ENCODE results near the gene TMEM207.

The TMEM207 gene

DNA sequence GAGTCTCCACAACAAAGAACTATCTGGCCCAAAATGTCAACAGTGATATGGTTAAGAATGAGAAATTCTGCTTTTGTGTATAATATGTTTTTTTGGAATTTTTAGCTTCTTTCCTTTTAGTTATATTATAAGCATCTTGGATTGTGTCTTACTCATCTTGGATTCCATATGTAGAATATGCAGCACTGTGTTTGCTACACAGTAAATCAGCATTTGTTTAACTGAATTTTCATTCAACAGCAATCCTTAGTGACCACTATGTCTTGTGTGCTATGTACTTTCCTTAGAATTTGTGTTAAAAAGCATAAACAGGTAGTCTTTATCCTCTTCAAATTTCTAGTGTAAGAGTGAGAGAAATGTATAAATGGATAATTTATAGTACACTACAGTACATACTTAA is 18.2 kb upstream of the TMEM207 start:
- no peak overlapping the region for H3K4me3 Mint-ChIP-seq
- no peaks in the 10 kb centered on the region for H3K4me1 Mint-ChIP-seq
- DNase-seq (ENCODE audit: low spot score in 2 of 2) (no peak), ATAC-seq (no peak)
- peaks cover 5% of the 10 kb centered on the region for H3K9me3 Mint-ChIP-seq
- no peak overlapping the region for H3K27ac Mint-ChIP-seq
- no peaks in the 10 kb centered on the region for H3K36me3 Mint-ChIP-seq

DNA sequence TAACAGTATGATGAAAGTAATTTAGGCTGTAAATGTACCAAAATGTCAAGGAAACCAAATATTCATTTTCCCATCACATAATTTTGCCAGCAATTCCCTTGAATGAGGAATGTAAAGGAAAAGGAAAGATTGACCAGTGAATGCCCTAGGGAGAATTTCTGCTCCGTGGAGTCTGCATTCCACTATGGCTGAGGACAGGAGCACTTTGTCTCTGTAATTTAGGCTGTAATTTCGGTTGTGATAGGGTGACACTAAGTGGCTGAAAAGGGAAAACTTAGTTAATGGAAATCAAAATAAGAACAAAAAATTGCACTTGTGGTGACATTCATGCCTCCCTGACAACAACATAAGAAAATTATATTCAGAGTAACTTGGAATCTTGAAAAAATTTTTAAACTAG is 8.3 kb upstream of the TMEM207 start:
- ATAC-seq (no peak), DNase-seq (ENCODE audit: low spot score in 2 of 2) (no peak)
- Mint-ChIP-seq H3K27ac (no peak overlapping the region), H3K4me3 (no peak overlapping the region), H3K9me3 (no peaks in the 10 kb centered on the region), H3K4me1 (no peaks in the 10 kb centered on the region), H3K36me3 (no peaks in the 10 kb centered on the region)

DNA sequence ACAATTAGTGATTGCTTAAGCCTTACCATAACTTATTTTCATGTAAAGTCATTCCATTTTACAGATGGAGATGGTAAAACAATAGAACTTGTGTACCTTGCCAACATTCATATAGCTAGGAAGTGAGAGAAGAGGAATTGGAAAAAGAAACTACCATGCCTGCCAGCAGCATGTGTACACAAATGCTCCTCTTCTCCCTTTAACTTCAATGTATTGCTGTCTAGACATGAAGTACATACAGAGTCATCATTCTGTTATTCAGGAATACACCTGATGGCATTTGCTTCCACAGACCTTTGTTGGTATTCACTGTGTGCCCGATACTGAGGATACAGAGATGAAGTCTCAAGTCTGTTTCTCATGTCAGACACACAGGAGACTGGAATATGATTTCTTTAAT is 7.1 kb upstream of the TMEM207 start:
- H3K36me3 Mint-ChIP-seq = no peaks in the 10 kb centered on the region
- H3K9me3 Mint-ChIP-seq = no peaks in the 10 kb centered on the region
- H3K4me3 Mint-ChIP-seq = no peak overlapping the region
- DNase-seq (ENCODE audit: low spot score in 2 of 2) = no peak
- ATAC-seq = no peak
- no peak overlapping the region for H3K27ac Mint-ChIP-seq
- H3K4me1 Mint-ChIP-seq = no peaks in the 10 kb centered on the region

DNA sequence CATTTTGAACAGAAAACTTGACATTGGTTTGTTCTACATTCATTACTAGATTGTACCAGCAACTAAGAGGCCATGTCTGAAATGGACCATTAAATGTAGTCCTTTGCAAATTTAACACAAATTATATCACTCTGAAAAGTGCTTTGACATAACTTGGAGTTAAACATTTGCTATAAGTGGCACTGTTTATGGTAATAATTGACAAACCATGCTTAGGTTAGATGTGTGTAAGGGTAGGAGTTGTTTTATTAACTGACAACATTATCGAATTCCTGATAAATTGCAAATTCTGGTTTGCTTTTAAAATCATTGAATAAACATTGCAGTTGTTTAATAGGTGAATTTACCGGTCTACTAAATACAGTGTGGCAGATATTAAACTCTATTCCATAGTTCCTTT is 6.1 kb upstream of the TMEM207 start:
- Mint-ChIP-seq H3K9me3 (no peaks in the 10 kb centered on the region), H3K4me3 (no peak overlapping the region), H3K36me3 (no peaks in the 10 kb centered on the region), H3K4me1 (no peaks in the 10 kb centered on the region), H3K27ac (no peak overlapping the region)
- DNase-seq (ENCODE audit: low spot score in 2 of 2) = no peak
- ATAC-seq = no peak

DNA sequence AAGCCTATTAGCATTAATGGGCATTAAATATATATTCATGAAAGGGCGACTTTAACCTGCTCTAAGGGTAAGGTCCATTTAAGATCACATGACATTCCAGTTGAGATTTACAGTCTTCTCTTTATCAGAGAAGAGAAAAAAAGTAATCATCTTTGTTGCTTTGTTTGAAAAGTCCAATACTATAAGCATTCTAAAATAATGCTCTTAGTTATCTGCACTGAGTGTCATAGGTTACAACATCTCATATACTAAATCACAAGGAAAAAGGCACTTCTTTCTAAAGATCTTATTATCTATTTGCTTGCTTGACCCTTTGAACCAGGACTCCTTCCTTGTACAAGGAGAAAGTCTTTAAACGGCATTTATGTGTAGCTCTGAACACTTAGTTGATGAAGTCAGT is 1.4 kb downstream of the TMEM207 start:
- no peaks in the 10 kb centered on the region for H3K36me3 Mint-ChIP-seq
- peaks cover 7% of the 10 kb centered on the region for H3K4me1 Mint-ChIP-seq
- no peaks in the 10 kb centered on the region for H3K9me3 Mint-ChIP-seq

DNA sequence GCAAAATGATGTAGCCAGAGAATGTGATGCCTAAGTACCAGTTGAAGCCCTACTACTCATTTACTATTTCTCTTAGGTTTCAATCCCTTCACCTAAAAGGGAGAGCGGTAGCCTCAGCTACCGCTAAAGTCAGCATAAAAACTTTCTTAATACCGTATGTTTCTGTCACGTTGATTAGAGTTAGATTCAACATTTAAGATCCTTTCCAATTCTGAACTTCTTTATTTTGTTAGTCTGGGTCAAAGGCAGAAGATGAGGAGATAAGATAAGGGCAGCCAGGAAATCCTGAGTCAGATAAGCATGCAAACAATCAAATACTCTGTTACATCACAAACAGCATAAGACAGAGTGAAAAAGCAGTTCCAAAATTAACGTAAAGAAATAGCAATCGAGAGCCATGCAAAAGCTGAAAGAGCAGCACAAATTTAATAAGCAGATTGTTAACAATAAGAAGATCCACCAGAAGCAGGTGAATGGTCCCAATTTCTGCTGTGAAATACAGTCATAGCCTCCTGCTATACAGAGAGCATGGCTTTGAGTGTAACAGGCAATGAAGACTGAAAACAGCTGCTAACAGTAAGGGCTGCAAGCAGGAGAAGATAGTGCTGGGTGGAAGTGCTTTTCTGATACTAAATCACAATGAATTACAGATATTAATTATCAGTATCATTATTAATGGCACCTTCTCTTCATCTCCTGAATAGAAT is 3.0 kb downstream of the TMEM207 start:
- Mint-ChIP-seq H3K4me3 (no peak overlapping the region), H3K36me3 (no peaks in the 10 kb centered on the region), H3K27ac (no peak overlapping the region), H3K9me3 (no peaks in the 10 kb centered on the region), H3K4me1 (peaks cover 7% of the 10 kb centered on the region)
- no peak for DNase-seq (ENCODE audit: low spot score in 2 of 2)
- peak; percentile 58 for ATAC-seq

More for the DNA sequence above, 1.4 kb downstream of the TMEM207 start:
- no peak overlapping the region for H3K4me3 Mint-ChIP-seq
- DNase-seq (ENCODE audit: low spot score in 2 of 2) (no peak), ATAC-seq (no peak)
- H3K27ac Mint-ChIP-seq = no peak overlapping the region

DNA sequence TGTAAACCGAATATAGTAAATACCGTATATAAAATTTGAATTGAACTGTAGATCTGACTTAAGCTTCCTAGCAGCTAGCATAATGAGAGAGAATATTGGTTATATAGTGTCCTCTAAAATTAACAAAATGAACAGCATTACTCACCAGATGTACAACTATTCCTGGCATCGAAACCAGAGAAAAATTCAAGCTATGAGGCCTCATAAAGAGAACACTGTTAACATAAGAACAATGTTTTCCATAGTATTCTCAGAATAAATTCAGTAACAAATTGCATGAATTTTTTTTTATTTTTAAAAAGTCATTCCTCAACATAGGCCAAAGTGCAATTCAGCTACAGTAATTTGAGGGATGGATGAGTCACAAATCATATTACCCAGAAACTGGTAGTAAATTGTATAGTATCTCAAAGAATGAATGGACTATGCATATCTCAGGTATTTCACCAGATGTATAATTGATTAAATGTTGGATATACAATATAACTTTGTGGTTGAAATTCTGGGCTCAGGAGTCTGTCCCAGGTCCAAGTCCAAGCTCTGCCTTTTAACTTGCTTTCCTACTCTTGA is 5.0 kb downstream of the TMEM207 start:
- DNase-seq (ENCODE audit: low spot score in 2 of 2) (no peak), ATAC-seq (no peak)
- Mint-ChIP-seq H3K9me3 (no peaks in the 10 kb centered on the region), H3K27ac (no peak overlapping the region), H3K4me1 (peaks cover 7% of the 10 kb centered on the region), H3K4me3 (no peak overlapping the region), H3K36me3 (no peaks in the 10 kb centered on the region)

DNA sequence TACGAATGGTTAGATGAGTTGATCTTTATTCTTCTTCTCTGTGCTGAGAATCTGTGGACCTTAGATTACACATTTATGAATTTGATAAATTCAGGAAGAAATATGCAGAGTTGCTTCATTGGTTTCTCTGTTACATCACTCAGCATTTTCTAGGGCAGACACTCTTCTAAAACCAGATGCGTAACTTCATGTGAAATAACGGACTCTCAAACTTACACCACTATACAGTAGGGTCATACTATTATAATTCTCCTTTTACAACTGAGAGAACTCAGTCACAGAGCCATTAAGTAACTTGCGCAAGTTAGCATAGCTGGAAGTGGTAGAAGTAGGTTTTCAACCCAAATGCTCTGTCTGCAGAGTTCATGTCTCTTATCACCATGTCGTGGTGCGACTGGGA is 5.7 kb downstream of the TMEM207 start:
- H3K4me1 Mint-ChIP-seq = peaks cover 7% of the 10 kb centered on the region
- no peak overlapping the region for H3K27ac Mint-ChIP-seq
- H3K36me3 Mint-ChIP-seq = no peaks in the 10 kb centered on the region
- no peaks in the 10 kb centered on the region for H3K9me3 Mint-ChIP-seq
- ATAC-seq (no peak), DNase-seq (ENCODE audit: low spot score in 2 of 2) (no peak)
- no peak overlapping the region for H3K4me3 Mint-ChIP-seq

DNA sequence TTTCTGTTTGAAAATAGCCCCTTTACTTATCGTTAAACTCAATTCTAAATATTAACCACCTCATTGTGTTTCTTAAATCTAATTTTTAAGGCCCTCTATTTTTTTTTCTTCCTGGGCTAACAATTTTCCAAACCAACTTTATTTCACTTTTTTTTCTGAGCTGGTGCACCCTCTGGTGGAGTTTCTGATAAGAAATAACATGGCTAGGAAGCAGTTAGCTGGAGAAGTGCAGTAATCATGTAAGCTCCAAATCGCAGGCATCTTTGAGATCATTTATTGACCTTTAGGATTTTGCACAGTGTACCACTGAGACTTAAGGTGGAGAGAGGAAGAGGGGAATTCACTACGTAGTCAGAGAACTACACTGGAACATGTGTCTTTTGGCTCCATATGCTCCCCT is 6.4 kb downstream of the TMEM207 start:
- Mint-ChIP-seq H3K36me3 (no peaks in the 10 kb centered on the region), H3K9me3 (no peaks in the 10 kb centered on the region), H3K4me1 (peaks cover 7% of the 10 kb centered on the region), H3K27ac (no peak overlapping the region), H3K4me3 (no peak overlapping the region)
- DNase-seq (ENCODE audit: low spot score in 2 of 2) = no peak
- no peak for ATAC-seq

DNA sequence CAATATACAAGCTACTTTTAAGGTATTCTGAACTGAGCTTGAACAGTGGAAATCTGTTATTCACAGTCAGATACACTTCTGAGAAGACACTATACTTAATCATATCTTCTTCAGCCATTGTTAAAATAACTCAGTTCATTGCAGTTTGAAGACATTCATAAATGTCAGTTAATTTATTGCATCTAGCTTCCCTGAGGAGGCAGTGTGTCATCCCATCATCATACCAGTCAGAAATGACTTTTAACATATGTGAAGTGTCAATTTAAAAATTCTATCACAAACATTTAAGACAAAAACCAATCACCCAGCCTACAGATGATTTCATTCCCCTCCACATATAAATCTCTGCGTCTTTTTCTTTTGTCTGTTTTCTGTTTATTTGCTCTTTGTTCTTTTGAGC is 7.5 kb downstream of the TMEM207 start:
- Mint-ChIP-seq H3K4me1 (peaks cover 7% of the 10 kb centered on the region), H3K9me3 (no peaks in the 10 kb centered on the region), H3K36me3 (no peaks in the 10 kb centered on the region), H3K4me3 (no peak overlapping the region), H3K27ac (no peak overlapping the region)
- ATAC-seq (no peak), DNase-seq (ENCODE audit: low spot score in 2 of 2) (no peak)

DNA sequence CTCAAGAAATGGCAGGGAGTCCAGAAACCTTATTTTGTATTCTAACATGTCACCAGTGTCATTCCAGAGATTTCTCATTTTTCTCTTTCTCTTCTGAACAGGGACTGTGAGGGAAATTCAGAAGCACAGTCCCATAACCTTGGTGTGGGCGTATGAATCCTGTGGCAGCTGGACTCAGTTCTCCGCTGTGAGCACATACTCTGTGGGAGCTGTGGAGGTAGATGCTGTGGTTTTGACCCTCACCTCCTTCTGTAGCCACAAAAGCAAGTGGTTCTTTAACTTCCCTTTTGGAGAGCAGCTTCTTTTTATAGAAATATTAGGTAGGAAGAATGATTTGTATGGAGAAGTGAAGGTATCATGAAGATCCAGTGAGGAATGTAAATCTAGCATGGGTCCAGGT is 13.4 kb downstream of the TMEM207 start:
- H3K4me1 Mint-ChIP-seq = no peaks in the 10 kb centered on the region
- no peak overlapping the region for H3K4me3 Mint-ChIP-seq
- ATAC-seq (no peak), DNase-seq (ENCODE audit: low spot score in 2 of 2) (no peak)
- no peaks in the 10 kb centered on the region for H3K9me3 Mint-ChIP-seq
- H3K36me3 Mint-ChIP-seq = no peaks in the 10 kb centered on the region
- no peak overlapping the region for H3K27ac Mint-ChIP-seq

DNA sequence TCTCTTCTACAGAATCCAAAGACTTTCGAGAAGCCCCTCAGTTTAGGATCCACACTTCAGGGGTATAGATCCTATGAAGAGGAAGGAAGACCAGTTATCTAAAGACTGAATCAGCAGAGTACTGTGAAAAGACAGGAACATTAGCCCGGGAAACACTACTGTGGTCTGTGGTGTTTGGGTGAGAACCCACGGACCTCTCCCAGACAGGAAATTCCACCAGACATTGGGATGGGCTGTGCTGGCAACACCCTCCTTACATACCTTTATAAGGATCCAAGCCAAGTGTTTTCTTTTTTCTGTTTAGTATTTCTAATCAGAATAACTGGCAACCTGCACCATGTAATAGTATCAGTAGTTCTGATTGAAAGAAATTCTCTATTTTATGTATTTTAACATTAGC is 14.1 kb downstream of the TMEM207 start:
- Mint-ChIP-seq H3K27ac (no peak overlapping the region), H3K36me3 (no peaks in the 10 kb centered on the region), H3K4me3 (no peak overlapping the region), H3K9me3 (no peaks in the 10 kb centered on the region), H3K4me1 (no peaks in the 10 kb centered on the region)
- DNase-seq (ENCODE audit: low spot score in 2 of 2) = no peak
- ATAC-seq = no peak

DNA sequence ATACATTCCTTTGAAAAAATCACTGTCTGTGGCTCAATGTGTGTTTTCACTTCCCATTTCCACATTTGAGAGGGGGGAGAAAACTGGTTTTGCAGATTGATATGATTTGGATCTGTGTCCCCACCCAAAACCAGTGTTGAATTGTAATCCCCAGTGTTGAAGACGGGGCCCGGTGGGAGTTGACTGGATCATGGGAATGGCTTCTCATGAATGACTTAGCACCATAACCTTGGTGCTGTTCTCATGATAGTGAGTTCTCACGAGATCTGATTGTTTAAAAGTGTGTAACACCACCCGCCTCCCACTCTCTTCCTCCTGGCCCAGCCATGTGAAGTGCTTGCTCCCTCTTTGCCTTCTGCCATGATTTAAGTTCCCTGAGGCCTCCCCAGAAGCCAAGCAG is 16.1 kb downstream of the TMEM207 start:
- H3K9me3 Mint-ChIP-seq = no peaks in the 10 kb centered on the region
- no peak for DNase-seq (ENCODE audit: low spot score in 2 of 2)
- H3K4me3 Mint-ChIP-seq = no peak overlapping the region
- no peaks in the 10 kb centered on the region for H3K36me3 Mint-ChIP-seq
- no peak for ATAC-seq
- H3K27ac Mint-ChIP-seq = no peak overlapping the region
- no peaks in the 10 kb centered on the region for H3K4me1 Mint-ChIP-seq

DNA sequence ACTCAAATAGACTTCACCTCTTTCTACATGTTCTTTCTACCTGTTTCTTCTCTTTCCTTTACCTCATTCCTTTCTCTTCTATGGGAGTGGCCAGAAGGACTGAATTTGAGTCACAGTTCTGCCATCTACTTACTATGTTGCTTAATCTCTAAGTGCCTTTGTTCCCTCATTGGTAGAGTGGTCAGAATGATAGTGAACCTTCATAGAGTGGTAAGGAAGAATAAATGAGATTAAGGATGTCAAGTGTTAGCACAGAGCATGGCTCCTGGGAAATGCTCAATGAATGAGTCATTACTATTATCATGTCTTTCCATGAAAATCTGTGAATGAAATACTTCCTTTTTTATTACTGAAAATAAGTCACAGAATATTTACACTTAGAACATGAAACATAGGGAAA is 17.5 kb downstream of the TMEM207 start:
- no peak overlapping the region for H3K4me3 Mint-ChIP-seq
- H3K4me1 Mint-ChIP-seq = no peaks in the 10 kb centered on the region
- no peaks in the 10 kb centered on the region for H3K36me3 Mint-ChIP-seq
- H3K9me3 Mint-ChIP-seq = no peaks in the 10 kb centered on the region
- DNase-seq (ENCODE audit: low spot score in 2 of 2) (no peak), ATAC-seq (no peak)
- H3K27ac Mint-ChIP-seq = no peak overlapping the region

DNA sequence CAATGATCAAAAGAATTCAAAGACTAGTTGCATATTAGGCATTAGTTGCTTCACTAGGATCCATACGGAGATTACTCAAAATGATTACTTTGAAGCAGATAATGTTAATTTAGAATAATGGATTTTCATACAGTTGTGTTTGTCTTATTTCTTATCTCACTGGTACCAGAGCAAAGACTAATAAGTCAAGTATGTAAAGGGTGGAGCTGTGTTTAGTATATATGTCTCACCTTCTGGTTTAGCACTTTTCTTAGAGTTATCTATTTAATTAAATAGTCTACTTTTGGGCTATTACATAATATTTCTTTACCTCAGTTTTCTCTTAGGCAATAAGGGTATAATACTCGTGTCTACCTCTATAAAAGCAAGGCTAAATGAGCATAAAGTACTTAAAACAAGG is 18.8 kb downstream of the TMEM207 start:
- no peak for ATAC-seq
- DNase-seq (ENCODE audit: low spot score in 2 of 2) = no peak
- no peaks in the 10 kb centered on the region for H3K9me3 Mint-ChIP-seq
- H3K4me3 Mint-ChIP-seq = no peak overlapping the region
- H3K4me1 Mint-ChIP-seq = no peaks in the 10 kb centered on the region
- H3K27ac Mint-ChIP-seq = no peak overlapping the region
- H3K36me3 Mint-ChIP-seq = no peaks in the 10 kb centered on the region

DNA sequence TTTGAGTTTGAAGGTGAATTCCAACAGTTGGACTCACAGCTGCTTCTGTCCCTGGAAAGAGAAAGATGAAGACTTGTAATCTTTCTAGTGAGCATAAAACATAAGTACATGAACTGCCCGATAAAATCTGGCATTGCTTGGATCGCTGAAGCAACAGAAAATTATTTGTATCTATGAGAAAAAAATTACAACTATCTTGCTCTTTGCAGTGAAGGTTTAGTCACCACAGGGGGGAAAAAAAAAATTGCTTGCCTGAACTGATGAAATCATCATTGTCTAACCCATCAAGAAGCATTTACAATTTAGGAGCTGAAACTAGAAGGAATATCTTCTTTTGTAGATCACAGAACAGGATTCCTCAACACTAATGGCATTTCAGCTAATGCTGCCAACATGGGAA is 20.0 kb downstream of the TMEM207 start:
- Mint-ChIP-seq H3K4me1 (no peaks in the 10 kb centered on the region), H3K27ac (no peak overlapping the region), H3K9me3 (no peaks in the 10 kb centered on the region), H3K36me3 (peaks cover under 1% of the 10 kb centered on the region), H3K4me3 (no peak overlapping the region)
- ATAC-seq (no peak), DNase-seq (ENCODE audit: low spot score in 2 of 2) (no peak)

Measured in stimulated activated effector memory CD8-positive, alpha-beta T cell treated with anti-CD3 and anti-CD28 coated beads, Interleukin-12 subunit alpha, Interleukin-12 subunit beta, amount 100 ng/mL, for 72 hours (primary cell).